AG09319 (cell line): ENCODE measurements around the gene FZD1.
A peak's percentile ranks its signal among the peaks of the same experiment; 100 is the strongest.

ENCODE experiments used
- DNase-seq: peaks from one replicate; pipeline ENCODE4 v3.0.0-alpha.2; 2010; ENCODE audit warnings: low read depth; ENCODE audit errors: extremely low read depth
- CTCF ChIP-seq: IDR thresholded peaks from 2 replicates; pipeline ENCODE4 v1.5.1; 2011; ENCODE audit warnings: low read depth, mild to moderate bottlenecking, inconsistent platforms, low read length, moderate library complexity

Gene FZD1

GRCh38 chr7:91264046-91264923, at the start of gene FZD1:
Gene FZD1 (plus strand): TSS chr7:91264433. CDS start chr7:91264881, 448 bp downstream.
- TF ChIP-seq CTCF = no peak
- peak; percentile 97 for DNase-seq

GRCh38 chr7:91226411-91226810, 37.8 kb upstream of the FZD1 start:
- no peak for DNase-seq
- TF ChIP-seq CTCF = no peak

- no peak for DNase-seq
- no peak for TF ChIP-seq CTCF
These were observed 35.9 kb upstream of the FZD1 start for GRCh38 chr7:91228327-91228726.

GRCh38 chr7:91228927-91229558, 35.2 kb upstream of the FZD1 start:
- TF ChIP-seq CTCF = no peak
- no peak for DNase-seq

- no peak for TF ChIP-seq CTCF
- no peak for DNase-seq
These were observed 34.1 kb upstream of the FZD1 start for GRCh38 chr7:91230100-91230499.

GRCh38 chr7:91230503-91230902, 33.7 kb upstream of the FZD1 start:
- TF ChIP-seq CTCF = no peak
- no peak for DNase-seq

- TF ChIP-seq CTCF = no peak
- DNase-seq = no peak
These were observed 31.0 kb upstream of the FZD1 start for GRCh38 chr7:91233212-91233611.
